ENCODE results near the gene SMURF1. TPM values are rescaled to one million over a fixed set of nuclear protein-coding genes. Genes with fewer than 3 reads are reported as not detected.

Gene SMURF1
- total RNA-seq, 1 donor from 2014 or later, result 22.1 TPM

DNA sequence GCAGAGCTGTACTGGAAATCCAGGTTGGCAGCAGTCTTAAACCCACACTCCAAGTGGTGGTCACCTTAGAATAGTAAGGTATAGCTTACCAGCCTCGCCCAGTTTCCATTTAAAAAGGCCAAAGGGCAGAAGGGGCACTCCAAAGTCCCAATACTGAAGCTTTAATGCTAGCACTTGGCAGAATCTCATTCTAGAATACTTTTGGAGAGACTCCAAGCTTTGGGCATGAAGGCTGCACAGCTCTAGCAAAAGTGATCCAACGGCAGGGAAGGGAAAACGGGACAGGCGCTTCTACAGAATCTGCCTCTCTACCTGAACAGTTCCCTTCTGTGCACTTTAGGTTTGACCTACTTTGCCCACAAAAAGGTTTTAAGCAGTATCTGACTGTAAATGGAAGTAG is 19.7 kb downstream of the SMURF1 start:
- Mint-ChIP-seq H3K9me3 (peaks cover 4% of the 10 kb centered on the region), H3K27me3 (no peaks in the 10 kb centered on the region), H3K4me1 (ENCODE audit: unreplicated experiment) (peaks cover 29% of the 10 kb centered on the region), H3K36me3 (peaks cover 15% of the 10 kb centered on the region), H3K27ac (peak overlapping the region; percentile 77), H3K4me3 (peak overlapping the region; percentile 56)
- no peak for DNase-seq (ENCODE audit: extremely low spot score, unreplicated experiment)
- TF ChIP-seq, protein P1, sequence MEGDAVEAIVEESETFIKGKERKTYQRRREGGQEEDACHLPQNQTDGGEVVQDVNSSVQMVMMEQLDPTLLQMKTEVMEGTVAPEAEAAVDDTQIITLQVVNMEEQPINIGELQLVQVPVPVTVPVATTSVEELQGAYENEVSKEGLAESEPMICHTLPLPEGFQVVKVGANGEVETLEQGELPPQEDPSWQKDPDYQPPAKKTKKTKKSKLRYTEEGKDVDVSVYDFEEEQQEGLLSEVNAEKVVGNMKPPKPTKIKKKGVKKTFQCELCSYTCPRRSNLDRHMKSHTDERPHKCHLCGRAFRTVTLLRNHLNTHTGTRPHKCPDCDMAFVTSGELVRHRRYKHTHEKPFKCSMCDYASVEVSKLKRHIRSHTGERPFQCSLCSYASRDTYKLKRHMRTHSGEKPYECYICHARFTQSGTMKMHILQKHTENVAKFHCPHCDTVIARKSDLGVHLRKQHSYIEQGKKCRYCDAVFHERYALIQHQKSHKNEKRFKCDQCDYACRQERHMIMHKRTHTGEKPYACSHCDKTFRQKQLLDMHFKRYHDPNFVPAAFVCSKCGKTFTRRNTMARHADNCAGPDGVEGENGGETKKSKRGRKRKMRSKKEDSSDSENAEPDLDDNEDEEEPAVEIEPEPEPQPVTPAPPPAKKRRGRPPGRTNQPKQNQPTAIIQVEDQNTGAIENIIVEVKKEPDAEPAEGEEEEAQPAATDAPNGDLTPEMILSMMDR (conservative IDR thresholded peaks at IDR 0.05), result no peak

DNA sequence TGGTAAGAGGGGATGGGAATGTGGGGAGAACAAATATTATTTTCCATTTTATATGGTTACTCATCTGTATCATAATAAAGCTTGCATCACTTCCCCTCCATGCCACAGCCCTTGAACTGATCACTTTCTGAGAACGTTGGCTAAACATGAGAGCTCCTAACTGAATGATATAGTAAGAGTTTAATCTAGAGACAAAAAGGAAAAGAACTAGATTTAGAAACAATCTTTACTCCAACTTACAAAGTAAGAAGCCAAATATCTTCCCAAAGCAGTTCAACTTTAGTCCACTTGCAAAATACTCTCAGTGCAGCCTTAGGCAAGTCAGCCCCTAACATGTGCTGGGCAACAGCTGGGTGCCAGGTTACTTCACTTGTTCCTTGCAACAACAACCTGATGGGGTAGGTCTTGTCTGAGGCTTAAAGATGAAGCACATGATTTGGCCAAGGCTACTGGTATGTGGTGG is 20.3 kb downstream of the SMURF1 start:
- no peak for DNase-seq (ENCODE audit: extremely low spot score, unreplicated experiment)
- Mint-ChIP-seq H3K27ac (peak overlapping the region; percentile 77), H3K36me3 (peaks cover 18% of the 10 kb centered on the region), H3K4me1 (ENCODE audit: unreplicated experiment) (peaks cover 29% of the 10 kb centered on the region), H3K9me3 (peaks cover 4% of the 10 kb centered on the region), H3K4me3 (peak overlapping the region; percentile 26), H3K27me3 (no peaks in the 10 kb centered on the region)
- TF ChIP-seq, protein P1 (conservative IDR thresholded peaks at IDR 0.05), result no peak

DNA sequence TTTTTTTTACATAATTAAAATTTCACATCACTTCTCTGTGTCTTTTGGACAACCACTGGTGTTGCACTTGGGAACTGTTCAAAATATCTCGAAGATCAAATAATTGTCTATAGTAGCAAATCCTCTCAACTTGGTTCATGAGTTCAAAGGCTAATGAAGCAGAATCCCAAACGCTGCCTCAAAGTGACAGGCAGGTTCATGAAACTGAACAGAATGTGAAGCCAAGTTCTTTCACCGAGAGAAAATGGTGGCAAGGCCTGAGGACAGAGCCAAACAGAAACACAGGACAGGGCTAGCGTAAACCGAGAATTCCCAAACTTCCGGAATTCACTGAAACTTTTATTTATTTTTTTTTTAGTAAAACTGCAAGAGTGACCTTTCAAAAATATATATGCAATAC is 21.1 kb downstream of the SMURF1 start:
- Mint-ChIP-seq H3K9me3 (peaks cover 11% of the 10 kb centered on the region), H3K36me3 (peaks cover 27% of the 10 kb centered on the region), H3K27ac (no peak overlapping the region), H3K4me1 (ENCODE audit: unreplicated experiment) (peaks cover 29% of the 10 kb centered on the region), H3K27me3 (no peaks in the 10 kb centered on the region), H3K4me3 (no peak overlapping the region)
- TF ChIP-seq, protein P1 (conservative IDR thresholded peaks at IDR 0.05), result no peak
- no peak for DNase-seq (ENCODE audit: extremely low spot score, unreplicated experiment)

DNA sequence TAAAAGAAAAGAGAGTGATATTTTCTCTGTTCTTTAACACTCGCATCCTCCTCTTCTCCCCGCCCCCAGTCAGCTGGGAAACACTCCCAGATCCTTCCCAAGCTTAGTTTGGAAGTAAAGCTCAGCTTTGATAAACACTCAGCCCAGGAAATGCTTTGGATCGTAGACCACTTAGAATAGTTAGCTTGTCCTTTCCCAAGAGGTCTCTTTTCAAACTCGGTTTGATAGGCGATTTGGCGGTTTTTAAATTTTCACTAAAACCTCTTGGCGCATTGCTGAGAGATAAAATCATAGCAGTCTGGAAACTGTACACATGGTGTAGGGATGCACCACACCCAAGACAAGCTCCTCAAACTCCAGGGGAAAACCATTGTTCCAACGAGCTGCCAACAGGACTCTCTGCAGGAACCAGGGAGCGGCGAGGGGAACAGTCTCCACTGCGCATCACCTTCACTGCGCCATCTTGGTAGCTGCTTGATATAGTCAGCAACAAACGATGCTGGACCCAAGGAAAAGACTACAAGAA is 22.3 kb downstream of the SMURF1 start:
- Mint-ChIP-seq H3K4me1 (ENCODE audit: unreplicated experiment) (peaks cover 22% of the 10 kb centered on the region), H3K27ac (no peak overlapping the region), H3K4me3 (no peak overlapping the region), H3K27me3 (no peaks in the 10 kb centered on the region), H3K36me3 (peaks cover 24% of the 10 kb centered on the region), H3K9me3 (peaks cover 8% of the 10 kb centered on the region)
- TF ChIP-seq, protein P1 (conservative IDR thresholded peaks at IDR 0.05), result no peak
- DNase-seq (ENCODE audit: extremely low spot score, unreplicated experiment), result no peak

DNA sequence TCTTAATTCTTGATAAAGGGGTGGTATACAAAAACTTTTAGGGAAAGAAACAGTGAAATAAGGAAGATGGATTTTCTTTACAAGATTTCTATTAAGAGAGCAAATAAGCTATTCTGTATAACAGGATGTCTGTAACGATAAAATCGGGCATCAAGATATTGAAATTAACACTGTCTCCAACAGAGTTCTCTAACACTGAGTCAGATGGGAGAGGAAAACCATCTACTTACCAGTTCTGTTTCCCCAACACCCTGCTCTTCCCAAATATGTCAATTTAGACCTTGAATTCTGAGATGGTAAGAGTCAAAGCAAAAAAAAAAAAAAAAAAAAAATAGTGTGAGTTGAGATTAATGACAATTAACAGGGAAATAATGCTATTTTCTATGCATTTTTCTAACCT is 23.0 kb downstream of the SMURF1 start:
- Mint-ChIP-seq H3K4me1 (ENCODE audit: unreplicated experiment) (peaks cover 21% of the 10 kb centered on the region), H3K27ac (no peak overlapping the region), H3K27me3 (no peaks in the 10 kb centered on the region)

More for the DNA sequence above, 23.0 kb downstream of the SMURF1 start:
- H3K36me3 Mint-ChIP-seq, result peaks cover 29% of the 10 kb centered on the region
- peaks cover 8% of the 10 kb centered on the region for H3K9me3 Mint-ChIP-seq
- no peak overlapping the region for H3K4me3 Mint-ChIP-seq
- no peak for DNase-seq (ENCODE audit: extremely low spot score, unreplicated experiment)
- TF ChIP-seq, protein P1 (conservative IDR thresholded peaks at IDR 0.05), result no peak
